Breast epithelium (tissue), 4 donors: Measurements from ENCODE around the gene MROH7. TPM values are rescaled to one million over a fixed set of nuclear protein-coding genes. Genes with fewer than 3 reads are reported as not detected.

Experiments used
- DNase-seq, 2 donors: peaks; one replicate each; pipeline ENCODE4 v3.0.0-alpha.2; 2019; ENCODE audit warnings: low spot score in 2 of 2
- H3K27ac ChIP-seq, 2 donors: fragments of 200-600 bp; sonication (generic) in 1 of 2; one replicate each; pipeline ENCODE4 v1.5.1; 2016 to 2019; ENCODE audit warnings: mild to moderate bottlenecking in 1 of 2
- H3K27me3 ChIP-seq, 2 donors: fragments of 200-600 bp; sonication (generic) in 1 of 2; one replicate each; pipeline versions ENCODE4 v1.5.1 to v1.6.0; 2017 to 2019; ENCODE audit warnings: control low read depth in 1 of 2, mild to moderate bottlenecking in 1 of 2
- H3K36me3 ChIP-seq: fragments of 200-600 bp; one replicate; pipeline ENCODE4 v1.5.1; 2019
- H3K4me1 ChIP-seq, 2 donors: fragments of 200-600 bp; sonication (generic); one replicate each; pipeline ENCODE4 v1.5.1; 2016 to 2019; ENCODE audit warnings: control low read depth in 1 of 2
- H3K4me3 ChIP-seq, 3 donors: fragments of 200-600 bp; sonication (generic); 1 replicate in 2 of 3; 2 replicates in 1 of 3; pipeline ENCODE4 v1.5.1; 2016 to 2019; ENCODE audit warnings: mild to moderate bottlenecking in 3 of 3, moderate library complexity in 2 of 3
- H3K9me3 ChIP-seq, 2 donors: fragments of 200-600 bp; sonication (generic) in 1 of 2; one replicate each; pipeline ENCODE4 v1.5.1; 2016 to 2019; ENCODE audit warnings: control low read depth in 1 of 2
- POLR2A ChIP-seq: fragments of 450-650 bp; IDR thresholded peaks from one replicate; pipeline ENCODE4 v1.6.1; 2016; ENCODE audit warnings: antibody characterized with exemption, mild to moderate bottlenecking, moderate library complexity
- POLR2AphosphoS5 ChIP-seq, 3 donors: sonication (generic); formaldehyde crosslinking; IDR thresholded peaks; one replicate each; pipeline ENCODE4 v1.6.1; 2017; ENCODE audit warnings: antibody characterized with exemption in 3 of 3
- intact Hi-C: fragments of 100-400 bp; cut with DNase I; formaldehyde crosslinking; loops from one replicate; pipeline ENCODE4 v1.15.1; 2023; ENCODE audit warnings: low total_unique reads
- total RNA-seq, 3 donors: library from RNA; depleted of rRNA; stranded (reverse); fragments of >200 nt; gene quantifications; one replicate each; pipeline ENCODE4 v1.1.0, GENCODE V29; 2016
- TF ChIP-seq, protein P1 (sequence below), 3 donors: fragments of 450-650 bp; IDR thresholded peaks; one replicate each; pipeline ENCODE4 v1.5.1; 2016 to 2017; ENCODE audit warnings: antibody characterized with exemption in 3 of 3, mild to moderate bottlenecking in 3 of 3, moderate library complexity in 3 of 3

MROH7 gene
- total RNA-seq, 3 donors from 2014 or later: 0.66 to 5.3 (median 0.80) TPM

DNA sequence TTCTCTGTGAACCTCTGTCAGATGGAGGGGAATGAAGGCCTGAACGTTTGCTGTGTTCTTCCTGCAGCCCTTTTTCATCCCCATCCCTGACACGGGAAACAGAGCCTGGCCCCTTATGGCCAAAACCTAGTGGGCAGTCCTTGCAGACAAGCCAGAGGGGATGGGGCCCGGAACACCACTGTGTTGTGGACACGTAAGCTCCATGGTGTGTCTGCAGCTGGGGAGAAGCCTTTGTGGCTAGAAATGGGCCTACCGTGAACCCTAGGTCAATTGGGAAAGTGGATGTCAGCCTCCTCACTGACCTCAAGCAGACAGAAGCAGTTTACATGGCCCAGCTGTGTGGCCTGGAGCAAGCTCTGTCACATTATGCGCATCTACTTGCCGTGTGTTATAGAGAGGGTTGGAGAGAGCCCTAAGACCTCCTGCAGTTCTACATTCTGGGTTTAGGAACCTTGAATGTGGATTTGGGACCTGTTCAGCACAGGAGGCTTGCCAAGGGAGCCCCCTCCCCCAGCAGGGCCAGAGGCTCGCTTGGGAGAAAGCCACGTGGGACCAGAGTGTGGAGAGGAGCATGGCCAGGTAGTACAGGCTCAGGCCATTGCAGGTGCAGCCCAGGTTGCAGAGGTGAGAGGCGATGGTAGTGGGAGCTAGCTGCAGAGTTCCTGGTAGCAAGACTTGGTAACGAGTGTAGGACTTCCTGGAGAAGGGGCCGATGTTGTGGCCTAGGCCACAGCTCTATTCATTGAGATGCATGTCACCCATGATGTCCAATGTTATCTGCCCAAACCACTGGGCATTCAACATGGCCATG is 102.0 kb downstream of the MROH7 start:
- Histone ChIP-seq H3K4me3 (no peak overlapping the region), H3K4me1 (no peaks in the 10 kb centered on the region), H3K9me3 (no peaks in the 10 kb centered on the region), H3K36me3 (peaks cover 5% of the 10 kb centered on the region), H3K27me3 (no peaks in the 10 kb centered on the region), H3K27ac (no peak overlapping the region)
- TF ChIP-seq, protein P1, sequence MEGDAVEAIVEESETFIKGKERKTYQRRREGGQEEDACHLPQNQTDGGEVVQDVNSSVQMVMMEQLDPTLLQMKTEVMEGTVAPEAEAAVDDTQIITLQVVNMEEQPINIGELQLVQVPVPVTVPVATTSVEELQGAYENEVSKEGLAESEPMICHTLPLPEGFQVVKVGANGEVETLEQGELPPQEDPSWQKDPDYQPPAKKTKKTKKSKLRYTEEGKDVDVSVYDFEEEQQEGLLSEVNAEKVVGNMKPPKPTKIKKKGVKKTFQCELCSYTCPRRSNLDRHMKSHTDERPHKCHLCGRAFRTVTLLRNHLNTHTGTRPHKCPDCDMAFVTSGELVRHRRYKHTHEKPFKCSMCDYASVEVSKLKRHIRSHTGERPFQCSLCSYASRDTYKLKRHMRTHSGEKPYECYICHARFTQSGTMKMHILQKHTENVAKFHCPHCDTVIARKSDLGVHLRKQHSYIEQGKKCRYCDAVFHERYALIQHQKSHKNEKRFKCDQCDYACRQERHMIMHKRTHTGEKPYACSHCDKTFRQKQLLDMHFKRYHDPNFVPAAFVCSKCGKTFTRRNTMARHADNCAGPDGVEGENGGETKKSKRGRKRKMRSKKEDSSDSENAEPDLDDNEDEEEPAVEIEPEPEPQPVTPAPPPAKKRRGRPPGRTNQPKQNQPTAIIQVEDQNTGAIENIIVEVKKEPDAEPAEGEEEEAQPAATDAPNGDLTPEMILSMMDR (IDR thresholded peaks at IDR 0.05): no peak
- TF ChIP-seq POLR2AphosphoS5 (IDR thresholded peaks at IDR 0.05) (no peak), POLR2A (no peak)
- no peak for DNase-seq
- intact Hi-C loops: no loop called here

DNA sequence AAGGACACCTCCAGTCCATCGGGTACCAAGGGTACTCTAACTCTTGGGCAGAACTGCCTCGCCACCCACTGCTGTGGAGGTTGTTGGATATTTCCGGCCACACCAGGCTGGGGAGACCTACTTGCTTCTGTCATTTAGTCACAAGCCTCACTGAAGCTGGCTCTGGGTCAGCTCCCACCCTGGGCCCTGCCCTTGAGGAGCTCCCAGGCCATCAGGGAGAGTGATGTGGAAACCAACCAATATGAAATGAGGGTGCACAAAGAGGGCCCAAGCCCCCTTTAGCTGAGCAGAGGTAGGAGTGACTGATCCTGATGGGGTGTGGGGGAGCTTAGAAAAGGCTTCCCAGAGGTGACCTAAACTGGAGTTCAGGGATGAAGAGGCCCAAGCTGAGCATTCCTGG is 103.1 kb downstream of the MROH7 start:
- Histone ChIP-seq H3K36me3 (peaks cover 5% of the 10 kb centered on the region), H3K9me3 (no peaks in the 10 kb centered on the region), H3K4me1 (no peaks in the 10 kb centered on the region), H3K4me3 (no peak overlapping the region), H3K27ac (no peak overlapping the region), H3K27me3 (no peaks in the 10 kb centered on the region)
- intact Hi-C loops: no loop called here
- no peak for TF ChIP-seq POLR2AphosphoS5 (IDR thresholded peaks at IDR 0.05)
- TF ChIP-seq POLR2A: no peak
- TF ChIP-seq, protein P1 (IDR thresholded peaks at IDR 0.05): no peak
- DNase-seq: no peak

- Histone ChIP-seq H3K27ac (no peak overlapping the region), H3K36me3 (peaks cover 5% of the 10 kb centered on the region), H3K4me3 (no peak overlapping the region), H3K4me1 (no peaks in the 10 kb centered on the region), H3K9me3 (no peaks in the 10 kb centered on the region), H3K27me3 (no peaks in the 10 kb centered on the region)
- DNase-seq: no peak
- intact Hi-C loops: no loop called here
- TF ChIP-seq, protein P1 (IDR thresholded peaks at IDR 0.05): no peak
- TF ChIP-seq POLR2AphosphoS5 (IDR thresholded peaks at IDR 0.05) (no peak), POLR2A (no peak)
Measured at GRCh38 chr1:54745274-54745673, 103.7 kb downstream of the MROH7 start.

GRCh38 chr1:54745864-54746263 is 104.3 kb downstream of the MROH7 start:
- no peaks in the 10 kb centered on the region for H3K27me3 ChIP-seq
- no peak for DNase-seq
- TF ChIP-seq POLR2AphosphoS5 (IDR thresholded peaks at IDR 0.05): no peak
- TF ChIP-seq, protein P1 (IDR thresholded peaks at IDR 0.05): no peak
- TF ChIP-seq POLR2A: no peak
- H3K4me1 ChIP-seq: no peaks in the 10 kb centered on the region
- H3K9me3 ChIP-seq: no peaks in the 10 kb centered on the region
- no peak overlapping the region for H3K4me3 ChIP-seq
- H3K36me3 ChIP-seq: peaks cover 5% of the 10 kb centered on the region
- no peak overlapping the region for H3K27ac ChIP-seq
- intact Hi-C loops: no loop called here

DNA sequence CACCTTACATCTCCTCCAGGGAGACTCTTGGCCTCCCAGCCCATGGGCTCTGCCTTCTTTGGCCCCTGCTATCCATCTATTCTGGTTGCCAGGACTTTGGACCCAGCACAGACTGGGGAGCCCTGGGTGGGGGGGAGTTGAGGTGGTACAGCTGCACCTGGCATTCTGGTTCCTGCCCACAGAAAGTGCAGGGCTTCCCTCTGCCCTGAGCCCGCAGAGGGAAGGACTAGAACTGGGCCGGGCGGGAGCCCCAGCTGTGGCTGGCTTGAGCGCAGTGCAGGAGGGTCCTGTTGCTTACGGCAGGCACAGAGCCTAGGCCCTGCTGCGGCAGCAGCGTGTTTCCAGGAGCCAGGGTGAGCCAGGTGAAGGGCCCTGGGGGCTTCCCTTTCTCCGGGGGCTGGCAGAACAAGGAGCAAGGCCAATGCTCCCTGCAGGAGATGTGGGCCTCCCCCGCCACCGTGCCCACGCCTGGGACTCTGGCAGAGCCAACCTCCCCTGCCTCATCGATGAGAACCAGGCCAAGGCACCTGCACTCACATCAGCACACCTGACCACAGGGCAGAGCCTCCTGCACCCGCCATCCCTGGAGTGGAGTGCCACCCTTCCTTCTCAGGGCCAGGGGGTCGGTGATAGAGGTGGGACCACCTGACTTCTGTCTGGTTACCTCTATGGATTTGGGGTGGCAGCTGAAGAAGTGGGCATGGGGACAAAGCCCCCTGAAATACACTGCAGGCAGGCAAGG is 106.7 kb downstream of the MROH7 start:
- Histone ChIP-seq H3K27me3 (no peaks in the 10 kb centered on the region), H3K36me3 (no peaks in the 10 kb centered on the region), H3K9me3 (no peaks in the 10 kb centered on the region), H3K4me1 (no peaks in the 10 kb centered on the region), H3K27ac (no peak overlapping the region), H3K4me3 (no peak overlapping the region)
- no peak for DNase-seq
- TF ChIP-seq POLR2A (no peak), POLR2AphosphoS5 (IDR thresholded peaks at IDR 0.05) (no peak)
- TF ChIP-seq, protein P1 (IDR thresholded peaks at IDR 0.05): no peak
- intact Hi-C loops: no loop called here
